K562 (cell line): ENCODE data around the gene RER1. TPM values are rescaled to one million over a fixed set of nuclear protein-coding genes. Genes with fewer than 3 reads are reported as not detected.

ENCODE experiments used
- ATAC-seq: fragments of 200-7000 bp; cut with Tn5 transposase; 3 replicates; pipeline ENCODE4 v1.9.1; 2020; ENCODE audit warnings: moderate library complexity
- BruUV-seq: library from RNA; stranded (reverse); fragments of 400-500 nt; replicated peaks from 2 replicates; lab custom pipeline; 2021; lab: Mats Ljungman, UMichigan
- CTCF ChIA-PET: fragments of 300-600 bp; formaldehyde crosslinking; extraction: SDS; loops from one replicate; lab custom pipeline; 2021; ENCODE audit warnings: low intra/inter-chr PET ratio; lab: Yijun Ruan, JAX
- POLR2A ChIA-PET: fragments of 300-600, 350-650 bp; sonication (Branson Sonifier 250); formaldehyde crosslinking; extraction: SDS; loops from one replicate; lab custom pipeline; 2021; ENCODE audit warnings: antibody characterized with exemption, inconsistent platforms; lab: Yijun Ruan, JAX
- DNase-seq, 4 experiments: peaks; one replicate each; pipeline versions ENCODE4 v3.0.0 to v3.0.0-alpha.2; 2011 to 2018; ENCODE audit warnings: low spot score in 3 of 4, mixed read lengths in 3 of 4; ENCODE audit errors: extremely low read depth in 1 of 4
- FAIRE-seq: peaks from 2 replicates; lab custom pipeline; 2011; peaks lifted over from hg19 to GRCh38; lab: Jason Lieb, UNC
- H2AFZ ChIP-seq: 2 replicates; pipeline ENCODE4 v1.6.0; 2011; ENCODE audit warnings: low read depth, low read length, control low read depth, inconsistent platforms
- H3K27ac ChIP-seq: fragments of 200-600 bp; 3 replicates; pipeline ENCODE4 v1.8.0; 2011; ENCODE audit warnings: low read depth, mild to moderate bottlenecking, control low read depth, inconsistent platforms, low read length, moderate library complexity, mixed read lengths; ENCODE audit errors: extremely low read depth
- H3K27me3 ChIP-seq, 2 experiments: fragments of 300-600 bp in 1 of 2; 2 replicates in 1 of 2; 3 replicates in 1 of 2; pipeline versions ENCODE4 v1.6.0 to v1.8.0; 2011; ENCODE audit warnings: inconsistent platforms in 2 of 2, low read length in 2 of 2, mild to moderate bottlenecking in 1 of 2, mixed read lengths in 1 of 2, moderate library complexity in 1 of 2; ENCODE audit not compliant: control insufficient read depth in 2 of 2, insufficient read depth in 2 of 2
- H3K36me3 ChIP-seq: fragments of 300-600 bp; 3 replicates; pipeline ENCODE4 v1.8.0; 2011; ENCODE audit warnings: mild to moderate bottlenecking, low read length, inconsistent platforms; ENCODE audit not compliant: control insufficient read depth, insufficient read depth
- H3K4me1 ChIP-seq, 2 experiments: fragments of 200-600 bp in 1 of 2; replicated peaks in 1 of 2; 2 replicates in 1 of 2; 3 replicates in 1 of 2; pipeline versions ENCODE4 v1.5.1 to v1.8.0; 2011; ENCODE audit warnings: inconsistent platforms in 2 of 2, low read length in 2 of 2, mild to moderate bottlenecking in 1 of 2, mixed read lengths in 1 of 2, moderate library complexity in 1 of 2; ENCODE audit not compliant: control insufficient read depth in 2 of 2, insufficient read depth in 2 of 2
- H3K4me2 ChIP-seq: 2 replicates; pipeline ENCODE4 v1.6.1; 2011; ENCODE audit warnings: low read length, control low read depth, inconsistent platforms, mixed read lengths; ENCODE audit not compliant: insufficient read depth
- H3K4me3 ChIP-seq: fragments of 200-600 bp; sonication (generic), shearing (Covaris generic); 2 replicates; pipeline ENCODE4 v1.5.1; 2016; ENCODE audit warnings: control low read depth, inconsistent platforms
- H3K79me2 ChIP-seq: fragments of 200-600 bp; 3 replicates; pipeline ENCODE4 v1.8.0; 2011; ENCODE audit warnings: low read length, inconsistent platforms; ENCODE audit not compliant: control insufficient read depth, insufficient read depth
- H3K9ac ChIP-seq, 2 experiments: 2 replicates each; pipeline versions ENCODE4 v1.6.0 to v1.6.1; 2011; ENCODE audit warnings: low read depth in 2 of 2, low read length in 2 of 2, control low read depth in 1 of 2, inconsistent platforms in 1 of 2, mild to moderate bottlenecking in 1 of 2, mixed read lengths in 1 of 2; ENCODE audit not compliant: insufficient read depth in 1 of 2
- H3K9me1 ChIP-seq: one replicate; pipeline ENCODE4 v1.6.0; 2011; ENCODE audit warnings: inconsistent platforms, mild to moderate bottlenecking, low read length, moderate library complexity; ENCODE audit not compliant: control insufficient read depth, insufficient read depth
- H3K9me3 ChIP-seq: replicated peaks from 2 replicates; pipeline ENCODE4 v1.5.1; 2011; ENCODE audit warnings: low read depth, low read length, inconsistent platforms; ENCODE audit not compliant: control insufficient read depth, insufficient read depth
- H4K20me1 ChIP-seq: replicated peaks from 2 replicates; pipeline ENCODE4 v1.6.1; 2011; ENCODE audit warnings: low read length, inconsistent platforms, mixed read lengths; ENCODE audit not compliant: control insufficient read depth, insufficient read depth
- ATF2 ChIP-seq: sonication (generic); formaldehyde crosslinking; IDR thresholded peaks from 2 replicates; pipeline ENCODE4 v1.8.1; 2022; ENCODE audit warnings: missing genetic modification reagents
- POLR2G ChIP-seq: fragments of 200-400 bp; formaldehyde crosslinking; IDR thresholded peaks from 2 replicates; pipeline ENCODE4 v1.6.1; 2017; ENCODE audit warnings: low read depth, mild to moderate bottlenecking, antibody characterized with exemption, low read length, moderate library complexity
- SRSF1 ChIP-seq: fragments of 200-400 bp; formaldehyde crosslinking; IDR thresholded peaks from 2 replicates; pipeline ENCODE4 v1.6.1; 2017; ENCODE audit warnings: mild to moderate bottlenecking, low read depth, low read length, moderate library complexity
- WGBS: fragments of 100-300 bp; shearing (Covaris generic); methylation state at CpG from one replicate; pipeline ENCODE4 v1.1.6; 2016; ENCODE audit warnings: low coverage, mixed read lengths; ENCODE audit not compliant: insufficient coverage; ENCODE audit errors: missing lambda C conversion rate; 5-methylcytosine and 5-hydroxymethylcytosine counted together
- in situ Hi-C: fragments of 300-500 bp; cut with MboI; formaldehyde crosslinking; loops from 4 replicates; pipeline ENCODE4 v1.15.0; 2018; ENCODE audit warnings: inconsistent platforms, mixed read lengths
- intact Hi-C: fragments of 100-400 bp; cut with micrococcal nuclease; formaldehyde crosslinking; loops from 2 replicates; pipeline ENCODE4 v1.14.2; 2022
- polyA plus RNA-seq, 8 experiments: library from polyadenylated mRNA; depleted of rRNA in 4 of 8; stranded (reverse) in 5 of 8; unstranded in 3 of 8; fragments of >200 nt; fragmentation: Nextera tagmentation in 2 of 8; fragmentation: Illumina TruSeq in 1 of 8; extraction: Ambion mirVana in 2 of 8; extraction: Trizol in 1 of 8; gene quantifications; 2 replicates each; pipeline versions ENCODE4 v1.2.1 to v1.2.3, GENCODE V29; 2011 to 2014; ENCODE audit warnings: inconsistent platforms in 1 of 8, missing spikeins in 1 of 8
- total RNA-seq, 7 experiments: library from RNA; depleted of rRNA in 6 of 7; stranded (reverse); fragments of >200 nt in 6 of 7; fragmentation: Illumina TruSeq in 2 of 7; extraction: Trizol in 2 of 7; gene quantifications; 2 replicates each; pipeline versions ENCODE4 v1.2.1 to v1.2.3, GENCODE V29; 2011 to 2021; ENCODE audit warnings: low replicate concordance in 1 of 7

The RER1 gene
- total and polyA plus RNA-seq, 9 of the 15 experiments (the other 6 are each of a cell fraction or from before 2014, with no cell fraction given) = 19.6 to 354 (median 183) TPM

GRCh38 chr1:2375923-2376260, 15.7 kb upstream of the RER1 start:
- POLR2A ChIA-PET = no interaction called here
- Histone ChIP-seq H3K4me2 (no peak overlapping the region), H2AFZ (no peak overlapping the region), H3K27me3 (peaks cover 66 to 97% of the 10 kb centered on the region in 2 experiments), H3K9me3 (no peaks in the 10 kb centered on the region), H3K4me3 (no peak overlapping the region), H3K9me1 (no peaks in the 10 kb centered on the region), H3K79me2 (no peaks in the 10 kb centered on the region), H3K36me3 (no peaks in the 10 kb centered on the region)
- in situ Hi-C loops (loop anchor here (10.0 kb wide), 1 partner anchor 181 kb away; the partner anchor contains the start of gene FAAP20), intact Hi-C loops (loop anchor here (10.0 kb wide), 1 partner anchor 61 kb away; no protein-coding TSS in a partner anchor)
- ATAC-seq (no peak), DNase-seq (no peak)
- BruUV-seq = no TSS peak
- CTCF ChIA-PET = no interaction called here
- TF ChIP-seq SRSF1 = no peak
- TF ChIP-seq ATF2 (CRISPR knock-in tag) = 0 out of 2 replicates have a peak, but pooled peaks have one; percentile 54
- peak; percentile 8 for TF ChIP-seq POLR2G
- TF ChIP-seq, all 486 proteins: peak for 2
- Histone ChIP-seq H3K27ac (no peak overlapping the region), H4K20me1 (peaks cover 10% of the 10 kb centered on the region), H3K4me1 (peaks cover 0 to 52% of the 10 kb centered on the region in 2 experiments; a peak in 1 of 5 replicates), H3K9ac (no peak overlapping the region; a peak in 1 of 4 replicates)
- 4% methylated on average over 7 of the region's 7 CpGs for WGBS
- no peak for FAIRE-seq
